Left ventricle myocardium inferior (tissue), 1 donor: ENCODE data around the gene GOLGA6C. TPM values are rescaled to one million over a fixed set of nuclear protein-coding genes. Genes with fewer than 3 reads are reported as not detected.
"Not testable (repeated sequence)": the region's sequence is repeated elsewhere in the genome, so short reads cannot be mapped to it uniquely, and the experiment has no call there.

Experiments used
- DNase-seq: peaks from one replicate; pipeline ENCODE4 v3.0.0-alpha.2; 2020
- H3K27ac ChIP-seq: fragments of 200-600 bp; replicated peaks from 2 replicates; pipeline ENCODE4 v1.8.0; 2021
- H3K27me3 ChIP-seq: fragments of 200-600 bp; 2 replicates; pipeline ENCODE4 v1.8.0; 2021; ENCODE audit warnings: low read depth
- H3K36me3 ChIP-seq: fragments of 200-600 bp; 2 replicates; pipeline ENCODE4 v1.8.0; 2021
- H3K4me1 ChIP-seq: fragments of 200-600 bp; 2 replicates; pipeline ENCODE4 v1.8.0; 2021
- H3K4me3 ChIP-seq: fragments of 200-600 bp; 2 replicates; pipeline ENCODE4 v1.8.0; 2021; ENCODE audit warnings: mild to moderate bottlenecking, moderate library complexity
- H3K9me3 ChIP-seq: fragments of 200-600 bp; replicated peaks from 2 replicates; pipeline ENCODE4 v1.8.0; 2021
- intact Hi-C: fragments of 100-400 bp; cut with micrococcal nuclease; formaldehyde crosslinking; loops from one replicate; pipeline ENCODE4 v1.11.0; 2022
- long read RNA-seq: library from polyadenylated mRNA; unstranded; transcript quantifications from one replicate; pipeline ENCODE4 v2.0.0, GENCODE V29; 2021
- total RNA-seq: library from RNA; stranded (reverse); fragmentation: NEBNext Ultra II Directional; extraction: Animal tissue kit (Norgen Biotek cat#: 25700); gene quantifications from one replicate; pipeline ENCODE4 v1.2.1, GENCODE V29; 2021
- TF ChIP-seq, protein P1 (sequence below): fragments of 200-600 bp; IDR thresholded peaks from 2 replicates; pipeline ENCODE4 v1.8.0; 2021; ENCODE audit warnings: antibody characterized with exemption, mild to moderate bottlenecking, borderline replicate concordance
- donor health status: DM: no; HTN: yes; CAD: no; lungs with severe emphysema.

The GOLGA6C gene
- not detected for total RNA-seq
- long read RNA-seq: 0 reads

- H3K36me3 ChIP-seq, H3K27me3 ChIP-seq, H3K4me1 ChIP-seq, H3K27ac ChIP-seq, DNase-seq, H3K9me3 ChIP-seq, intact Hi-C loops, H3K4me3 ChIP-seq: not testable (repeated sequence)
Measured at GRCh38 chr15:75258034-75258433, at the start of gene GOLGA6C. GOLGA6C (plus strand) TSS chr15:75258334; CDS start chr15:75258599, 265 bp downstream.

DNA sequence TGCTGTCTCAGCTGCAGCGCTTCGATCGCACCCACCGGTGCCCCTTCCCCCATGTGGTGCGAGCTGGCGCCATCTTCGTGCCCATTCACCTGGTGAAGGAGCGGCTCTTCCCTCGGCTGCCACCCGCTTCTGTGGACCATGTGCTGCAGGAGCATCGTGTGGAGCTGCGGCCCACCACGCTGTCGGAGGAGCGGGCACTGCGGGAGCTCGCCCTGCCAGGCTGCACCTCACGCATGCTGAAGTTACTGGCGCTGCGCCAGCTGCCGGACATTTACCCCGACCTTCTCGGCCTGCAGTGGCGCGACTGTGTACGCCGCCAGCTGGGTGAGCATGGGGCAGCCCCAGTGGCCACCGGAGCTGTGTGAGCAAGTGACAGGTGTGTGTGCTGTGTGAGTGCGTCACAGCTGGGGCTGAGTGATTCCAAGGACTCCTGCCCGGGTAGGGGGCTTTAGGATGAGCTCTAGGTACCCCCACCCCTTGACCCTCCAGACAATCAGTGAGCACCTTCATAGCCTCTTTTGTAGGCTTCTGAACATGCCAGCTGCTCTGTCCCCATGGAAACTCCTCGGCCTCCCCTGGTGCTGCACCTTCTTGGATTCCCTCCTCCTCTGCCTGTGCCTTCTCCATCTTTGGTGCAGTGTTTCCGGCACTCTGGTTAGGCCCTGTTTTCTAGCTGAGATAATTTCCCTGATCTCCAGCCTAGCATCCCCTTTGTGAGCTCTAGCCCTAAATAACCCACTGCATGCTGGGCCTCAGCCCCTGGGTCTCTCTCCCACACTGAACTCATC is 49.4 kb upstream of the GOLGA6C start:
- H3K36me3 ChIP-seq: peaks cover 78% of the 10 kb centered on the region
- H3K4me1 ChIP-seq: peaks cover 100% of the 10 kb centered on the region
- peak overlapping the region; percentile 25 for H3K27ac ChIP-seq
- no peak for DNase-seq
- H3K9me3 ChIP-seq: no peaks in the 10 kb centered on the region
- TF ChIP-seq, protein P1, sequence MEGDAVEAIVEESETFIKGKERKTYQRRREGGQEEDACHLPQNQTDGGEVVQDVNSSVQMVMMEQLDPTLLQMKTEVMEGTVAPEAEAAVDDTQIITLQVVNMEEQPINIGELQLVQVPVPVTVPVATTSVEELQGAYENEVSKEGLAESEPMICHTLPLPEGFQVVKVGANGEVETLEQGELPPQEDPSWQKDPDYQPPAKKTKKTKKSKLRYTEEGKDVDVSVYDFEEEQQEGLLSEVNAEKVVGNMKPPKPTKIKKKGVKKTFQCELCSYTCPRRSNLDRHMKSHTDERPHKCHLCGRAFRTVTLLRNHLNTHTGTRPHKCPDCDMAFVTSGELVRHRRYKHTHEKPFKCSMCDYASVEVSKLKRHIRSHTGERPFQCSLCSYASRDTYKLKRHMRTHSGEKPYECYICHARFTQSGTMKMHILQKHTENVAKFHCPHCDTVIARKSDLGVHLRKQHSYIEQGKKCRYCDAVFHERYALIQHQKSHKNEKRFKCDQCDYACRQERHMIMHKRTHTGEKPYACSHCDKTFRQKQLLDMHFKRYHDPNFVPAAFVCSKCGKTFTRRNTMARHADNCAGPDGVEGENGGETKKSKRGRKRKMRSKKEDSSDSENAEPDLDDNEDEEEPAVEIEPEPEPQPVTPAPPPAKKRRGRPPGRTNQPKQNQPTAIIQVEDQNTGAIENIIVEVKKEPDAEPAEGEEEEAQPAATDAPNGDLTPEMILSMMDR: no peak
- H3K4me3 ChIP-seq: no peak overlapping the region
- no peaks in the 10 kb centered on the region for H3K27me3 ChIP-seq
- intact Hi-C loops: no loop called here

DNA sequence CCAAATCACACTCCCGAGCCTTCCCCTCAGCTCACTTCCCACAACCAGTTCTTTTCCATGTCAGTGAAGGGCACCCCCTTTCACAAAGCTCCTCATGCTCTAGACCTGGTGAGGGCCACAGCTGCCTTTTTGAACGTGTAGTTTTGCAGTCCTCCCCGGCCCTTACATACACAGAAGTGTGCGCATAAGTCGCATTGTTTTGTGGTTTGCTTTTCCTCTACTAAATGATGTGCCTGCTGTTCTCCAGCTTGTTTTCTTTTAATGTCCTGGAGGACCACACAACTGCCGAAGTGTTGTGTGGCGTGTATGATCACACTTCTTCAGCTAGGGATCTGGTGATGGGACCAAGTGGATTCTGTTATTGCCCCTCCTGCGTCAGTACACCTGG is 48.9 kb upstream of the GOLGA6C start:
- TF ChIP-seq, protein P1: no peak
- no peak for DNase-seq
- intact Hi-C loops: no loop called here
- H3K27ac ChIP-seq: no peak overlapping the region
- no peak overlapping the region for H3K4me3 ChIP-seq
- no peaks in the 10 kb centered on the region for H3K27me3 ChIP-seq
- peaks cover 78% of the 10 kb centered on the region for H3K36me3 ChIP-seq
- no peaks in the 10 kb centered on the region for H3K9me3 ChIP-seq
- H3K4me1 ChIP-seq: peaks cover 98% of the 10 kb centered on the region

DNA sequence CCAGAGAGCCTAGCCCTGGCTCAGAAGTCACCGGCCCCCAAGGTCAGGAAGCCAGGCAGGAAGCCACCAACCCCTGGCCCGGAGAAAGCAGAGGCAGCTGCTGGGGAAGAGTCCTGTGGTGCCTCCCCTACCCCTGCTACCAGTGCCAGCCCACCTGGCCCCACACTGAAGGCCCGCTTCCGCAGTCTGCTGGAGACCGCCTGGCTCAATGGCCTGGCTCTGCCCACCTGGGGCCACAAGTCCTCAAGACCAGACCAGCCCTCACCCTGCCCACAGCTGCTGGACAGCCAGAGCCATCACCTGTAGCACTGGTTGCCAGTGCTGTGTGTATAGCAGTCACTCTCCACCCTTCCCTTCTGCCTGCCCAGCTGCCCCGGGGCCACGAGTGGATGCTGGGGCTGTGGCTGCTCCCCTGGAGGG is 47.3 kb upstream of the GOLGA6C start:
- intact Hi-C loops: no loop called here
- Histone ChIP-seq H3K36me3 (peaks cover 81% of the 10 kb centered on the region), H3K4me1 (peaks cover 83% of the 10 kb centered on the region), H3K27me3 (no peaks in the 10 kb centered on the region), H3K4me3 (no peak overlapping the region), H3K9me3 (no peaks in the 10 kb centered on the region), H3K27ac (no peak overlapping the region)
- TF ChIP-seq, protein P1: no peak
- no peak for DNase-seq

GRCh38 chr15:75211436-75212199 is 46.5 kb upstream of the GOLGA6C start:
- H3K27me3 ChIP-seq: no peaks in the 10 kb centered on the region
- TF ChIP-seq, protein P1: no peak
- peaks cover 75% of the 10 kb centered on the region for H3K4me1 ChIP-seq
- intact Hi-C loops: no loop called here
- no peak for DNase-seq
- no peak overlapping the region for H3K27ac ChIP-seq
- no peak overlapping the region for H3K4me3 ChIP-seq
- H3K9me3 ChIP-seq: no peaks in the 10 kb centered on the region
- H3K36me3 ChIP-seq: peaks cover 73% of the 10 kb centered on the region
